NK-92 treated with Interleukin-12 subunit alpha and Interleukin-12 subunit beta, amount 100 ng/mL, for 24 hours (cell line): Measurements from ENCODE around the gene MESD.
"Not testable (repeated sequence)": the region's sequence is repeated elsewhere in the genome, so short reads cannot be mapped to it uniquely, and the experiment has no call there.

Source experiments
- DNase-seq: peaks from one replicate; lab custom pipeline; 2025; lab: John Stamatoyannopoulos, UW

MESD gene

DNA sequence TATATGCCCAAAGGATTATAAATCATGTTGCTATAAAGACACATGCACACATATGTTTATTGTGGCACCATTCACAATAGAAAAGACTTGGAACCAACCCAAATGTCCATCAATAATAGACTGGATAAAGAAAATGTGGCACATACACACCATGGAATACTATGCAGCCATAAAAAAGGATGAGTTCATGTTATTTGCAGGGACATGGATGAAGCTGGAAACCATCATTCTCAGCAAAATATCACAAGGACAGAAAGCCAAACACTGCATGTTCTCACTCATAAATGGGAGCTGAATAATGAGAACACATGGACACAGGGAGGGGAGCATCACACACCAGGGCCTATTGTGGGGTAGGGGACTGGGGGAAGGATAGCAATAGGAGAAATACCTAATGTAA is 24.2 kb downstream of the MESD start:
- not testable (repeated sequence) for DNase-seq

DNA sequence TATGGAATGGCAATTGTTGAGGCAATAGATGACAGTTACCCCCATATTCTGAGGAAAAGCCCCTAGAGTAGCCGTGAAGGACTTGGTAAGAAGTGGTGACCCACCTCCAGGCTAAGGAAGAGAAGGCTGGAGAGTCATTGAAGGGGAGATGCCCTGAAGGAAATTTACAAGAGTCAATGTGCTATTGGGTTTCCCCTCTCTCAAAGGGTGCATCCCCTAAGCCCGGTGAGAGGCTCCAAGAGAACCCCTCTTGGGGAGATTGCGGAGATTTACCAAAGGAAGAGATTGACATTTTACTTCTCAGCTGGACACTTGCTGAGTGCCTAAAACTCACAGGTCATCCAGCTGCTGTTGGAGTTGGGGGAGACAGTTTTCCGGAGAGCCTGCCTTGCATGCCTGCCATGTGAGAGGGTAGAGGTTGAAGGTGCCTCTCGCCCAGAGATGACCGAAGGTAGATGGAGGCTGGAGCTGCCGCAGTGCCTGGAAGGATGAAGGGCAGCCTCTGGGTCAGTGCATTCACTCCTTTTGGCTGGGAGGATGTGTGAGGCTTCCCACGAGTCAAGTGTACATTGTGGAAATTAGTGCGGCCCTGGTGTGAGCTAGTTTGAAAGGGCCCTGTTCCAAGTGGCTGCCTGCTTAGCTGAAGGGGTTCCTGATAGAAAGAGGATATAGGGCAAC is 30.7 kb downstream of the MESD start:
- no peak for DNase-seq

DNA sequence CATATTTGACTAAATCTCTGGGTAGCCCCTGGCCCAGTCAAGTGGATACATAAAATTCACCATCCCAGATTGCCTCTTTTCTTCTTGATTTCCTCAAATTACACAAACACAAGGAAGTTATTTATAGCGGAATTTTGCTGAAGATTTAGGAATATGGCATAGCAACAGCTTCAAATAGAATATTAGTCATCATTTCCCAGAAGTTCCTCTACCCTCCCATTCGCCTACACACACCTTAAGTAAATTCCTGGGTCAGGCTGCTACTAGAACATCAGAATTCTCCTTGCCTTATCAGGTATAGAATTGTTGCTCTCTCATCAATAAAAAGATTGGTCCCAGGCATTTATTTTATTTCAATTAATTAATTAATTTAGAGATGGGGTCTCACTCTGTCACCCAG is 31.6 kb downstream of the MESD start:
- no peak for DNase-seq

DNA sequence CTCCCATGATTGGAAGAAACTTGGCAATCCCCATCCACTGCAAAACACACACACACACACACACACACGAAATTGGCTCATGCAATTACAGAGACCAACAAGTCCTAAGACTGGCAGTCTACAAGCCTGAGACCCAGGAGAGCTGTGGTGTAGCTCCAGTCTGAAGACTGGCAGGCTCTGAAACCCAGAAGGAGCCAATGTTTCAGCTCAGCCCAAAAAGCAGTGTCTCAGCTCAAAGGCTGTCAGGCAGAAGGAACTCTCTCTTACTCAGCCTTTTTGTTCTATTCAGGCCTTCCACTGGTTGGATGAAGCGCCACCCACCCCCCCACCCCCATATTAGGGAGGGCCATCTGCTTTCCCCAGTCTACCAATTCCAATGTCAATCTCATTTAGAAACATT is 32.1 kb downstream of the MESD start:
- no peak for DNase-seq

DNA sequence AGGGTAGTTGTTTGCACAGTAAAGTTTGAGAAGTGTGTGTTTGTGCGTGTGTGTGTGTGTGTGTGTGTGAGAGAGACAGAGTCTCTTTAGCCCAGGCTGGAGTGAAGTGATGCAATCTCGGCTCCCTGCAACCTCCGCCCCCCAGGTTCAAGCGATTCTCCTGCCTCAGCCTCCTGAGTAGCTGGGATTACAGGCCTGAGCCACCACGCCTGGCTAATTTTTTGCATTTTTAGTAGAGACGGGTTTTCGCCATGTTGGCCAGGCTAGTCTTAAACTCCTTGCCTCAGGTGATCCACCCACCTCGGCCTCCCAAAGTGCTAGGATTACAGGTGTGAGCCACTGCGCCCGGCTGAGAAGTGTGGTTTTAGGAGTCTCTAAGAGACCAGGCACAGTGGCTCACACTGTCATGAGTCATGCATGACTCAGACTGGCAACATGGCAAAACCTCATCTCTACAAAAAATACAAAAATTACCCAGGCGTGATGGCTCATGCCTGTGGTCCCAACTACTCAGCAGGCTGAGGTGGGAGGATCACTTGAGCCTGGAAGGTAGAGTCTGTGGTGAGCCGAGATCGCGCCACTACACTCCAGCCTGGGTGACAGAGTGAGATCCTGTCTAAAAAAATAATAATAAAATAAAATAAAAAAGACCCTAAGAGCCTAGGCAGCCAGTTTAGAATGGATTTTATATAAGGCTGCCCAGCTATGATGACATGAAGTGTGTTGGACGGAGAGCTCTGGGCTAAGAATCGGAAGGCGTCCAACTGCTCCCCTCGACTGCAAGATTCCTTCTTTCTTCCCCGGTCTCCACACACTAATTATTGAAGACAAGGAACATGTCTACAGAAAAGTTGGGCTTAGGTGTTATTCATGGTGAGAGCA is 33.8 kb downstream of the MESD start:
- peak; percentile 79 for DNase-seq

DNA sequence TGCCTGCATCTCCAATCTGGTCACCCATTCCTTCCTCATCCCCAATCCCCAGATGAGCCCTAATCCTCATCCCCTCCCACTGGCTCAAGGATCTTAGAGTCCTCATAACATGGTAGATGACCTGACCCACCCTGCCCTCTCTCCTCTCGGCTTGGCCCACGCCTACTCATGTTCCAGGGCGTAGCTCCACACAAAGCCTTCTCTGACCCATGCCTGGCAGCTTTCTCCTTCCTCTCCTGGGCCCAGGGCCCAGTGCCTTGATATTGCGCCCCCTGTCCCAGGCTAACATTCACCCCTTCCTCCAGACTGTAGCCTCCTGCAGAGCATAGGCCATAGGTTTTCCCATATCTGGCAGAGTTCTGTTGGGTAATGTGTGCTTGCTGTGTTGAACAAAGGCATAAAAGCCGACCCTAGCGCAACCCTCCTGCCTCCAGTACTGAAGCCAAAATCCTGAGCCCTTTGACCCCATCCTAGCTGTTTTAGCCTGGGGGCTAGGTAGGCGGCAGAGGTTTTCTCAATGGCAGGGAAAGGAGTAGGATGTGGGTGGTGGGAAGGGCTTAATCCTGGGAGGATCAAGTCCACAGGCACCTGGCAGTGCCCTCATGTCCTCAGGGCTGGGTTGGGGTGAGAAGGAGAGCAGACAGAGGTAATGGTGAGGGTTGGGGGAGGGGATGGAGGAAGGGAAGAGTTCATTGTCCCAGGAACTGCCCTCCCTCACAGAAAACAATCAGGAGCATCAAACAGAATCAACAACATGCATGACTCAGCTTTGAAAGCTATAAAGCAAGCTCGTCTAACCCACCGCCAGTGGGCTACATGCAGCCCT is 35.5 kb downstream of the MESD start:
- DNase-seq = no peak

DNA sequence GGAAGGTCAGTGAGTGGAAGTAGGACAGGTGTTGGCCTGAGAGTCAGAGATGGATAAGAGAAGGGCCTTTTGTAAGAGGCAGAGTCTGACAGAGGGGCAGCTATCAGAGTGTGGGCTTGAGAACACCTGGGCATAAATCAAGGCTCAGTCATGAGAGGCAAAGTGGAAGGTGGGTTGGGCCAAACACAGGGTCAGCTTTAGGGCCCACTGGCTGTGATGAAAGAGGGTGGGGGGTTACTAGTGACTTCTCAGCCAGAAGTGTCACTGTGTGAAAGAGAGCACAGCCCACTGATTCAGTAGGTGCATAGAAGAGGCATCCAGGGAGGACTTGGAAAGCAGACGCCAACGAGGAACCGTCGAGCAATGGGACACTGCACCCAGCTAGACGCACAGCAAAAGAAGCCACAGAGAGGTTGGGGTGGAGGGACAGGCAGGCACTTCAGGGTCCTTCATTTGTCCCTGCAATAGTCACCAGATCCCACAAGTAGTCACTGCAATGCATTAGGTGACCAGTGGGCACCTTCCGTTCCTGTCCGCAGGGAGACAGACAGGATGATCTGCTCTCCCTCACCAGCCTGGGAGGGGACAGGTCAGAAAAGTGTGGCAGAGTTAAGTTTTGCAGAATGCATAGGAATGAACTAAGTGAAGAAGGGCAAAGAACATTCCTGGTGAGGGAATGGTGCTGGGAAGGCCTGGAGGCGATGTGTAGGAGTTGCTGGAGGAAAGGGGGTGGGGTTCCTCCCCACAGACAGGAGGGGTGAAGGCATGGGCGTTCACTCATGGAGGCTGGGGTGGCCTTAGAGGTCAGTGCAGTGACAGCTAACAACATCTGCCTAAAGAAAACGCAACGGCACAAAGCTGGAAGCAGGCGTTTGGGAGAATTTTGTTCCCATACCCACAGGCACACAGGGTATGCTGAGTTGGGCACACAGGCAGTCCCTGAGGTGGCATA is 36.3 kb downstream of the MESD start:
- DNase-seq = no peak

DNA sequence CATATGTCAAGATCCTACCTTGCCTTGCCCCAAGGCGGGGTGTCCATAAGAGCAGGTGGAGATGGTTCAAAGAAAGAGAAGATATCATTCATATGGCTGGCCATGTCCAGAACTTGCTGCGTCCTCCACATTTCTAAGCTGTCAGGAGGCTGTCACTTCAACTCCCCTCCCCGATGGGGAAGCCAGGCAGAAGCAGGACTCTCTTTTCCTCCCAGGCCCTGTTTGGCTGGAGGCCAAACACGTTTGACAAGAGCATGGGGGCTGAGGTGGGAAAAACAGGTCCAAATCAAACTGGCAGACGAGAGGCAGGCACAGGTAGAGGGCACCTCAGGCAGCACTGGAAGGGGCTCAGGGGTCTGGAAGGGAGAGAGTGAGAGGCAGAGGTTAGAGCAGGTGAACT is 37.7 kb downstream of the MESD start:
- no peak for DNase-seq

DNA sequence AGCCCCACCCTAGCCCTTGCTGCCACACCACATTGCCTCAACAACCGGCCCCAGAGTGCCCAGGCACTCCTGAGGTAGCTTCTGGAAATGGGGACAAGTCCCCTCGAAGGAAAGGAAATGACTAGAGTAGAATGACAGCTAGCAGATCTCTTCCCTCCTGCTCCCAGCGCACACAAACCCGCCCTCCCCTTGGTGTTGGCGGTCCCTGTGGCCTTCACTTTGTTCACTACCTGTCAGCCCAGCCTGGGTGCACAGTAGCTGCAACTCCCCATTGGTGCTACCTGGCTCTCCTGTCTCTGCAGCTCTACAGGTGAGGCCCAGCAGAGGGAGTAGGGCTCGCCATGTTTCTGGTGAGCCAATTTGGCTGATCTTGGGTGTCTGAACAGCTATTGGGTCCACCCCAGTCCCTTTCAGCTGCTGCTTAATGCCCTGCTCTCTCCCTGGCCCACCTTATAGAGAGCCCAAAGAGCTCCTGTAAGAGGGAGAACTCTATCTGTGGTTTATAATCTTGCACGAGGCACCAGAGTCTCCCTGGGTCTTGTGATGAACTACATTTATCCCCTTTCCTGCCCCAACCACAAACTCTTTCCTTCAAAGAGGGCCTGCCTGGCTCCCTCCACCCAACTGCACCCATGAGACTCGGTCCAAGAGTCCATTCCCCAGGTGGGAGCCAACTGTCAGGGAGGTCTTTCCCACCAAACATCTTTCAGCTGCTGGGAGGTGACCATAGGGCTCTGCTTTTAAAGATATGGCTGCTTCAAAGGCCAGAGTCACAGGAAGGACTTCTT is 39.1 kb downstream of the MESD start:
- no peak for DNase-seq

DNA sequence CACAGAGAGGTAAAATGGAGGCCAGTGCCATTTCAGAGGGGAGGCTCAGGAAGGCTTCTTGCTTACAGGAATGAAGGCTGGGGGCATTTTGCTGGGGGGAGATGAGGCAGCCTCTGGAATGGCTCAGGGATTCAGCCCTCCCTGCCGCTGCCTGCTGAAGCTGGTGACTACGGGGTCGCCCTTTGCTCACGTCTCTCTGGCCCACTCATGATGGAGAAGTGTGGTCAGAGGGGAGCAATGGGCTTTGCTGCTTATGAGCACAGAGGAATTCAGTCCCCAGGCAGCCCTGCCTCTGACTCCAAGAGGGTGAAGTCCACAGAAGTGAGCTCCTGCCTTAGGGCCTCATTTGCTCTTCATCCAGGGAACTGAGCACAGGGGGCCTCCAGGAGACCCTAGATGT is 39.9 kb downstream of the MESD start:
- no peak for DNase-seq

DNA sequence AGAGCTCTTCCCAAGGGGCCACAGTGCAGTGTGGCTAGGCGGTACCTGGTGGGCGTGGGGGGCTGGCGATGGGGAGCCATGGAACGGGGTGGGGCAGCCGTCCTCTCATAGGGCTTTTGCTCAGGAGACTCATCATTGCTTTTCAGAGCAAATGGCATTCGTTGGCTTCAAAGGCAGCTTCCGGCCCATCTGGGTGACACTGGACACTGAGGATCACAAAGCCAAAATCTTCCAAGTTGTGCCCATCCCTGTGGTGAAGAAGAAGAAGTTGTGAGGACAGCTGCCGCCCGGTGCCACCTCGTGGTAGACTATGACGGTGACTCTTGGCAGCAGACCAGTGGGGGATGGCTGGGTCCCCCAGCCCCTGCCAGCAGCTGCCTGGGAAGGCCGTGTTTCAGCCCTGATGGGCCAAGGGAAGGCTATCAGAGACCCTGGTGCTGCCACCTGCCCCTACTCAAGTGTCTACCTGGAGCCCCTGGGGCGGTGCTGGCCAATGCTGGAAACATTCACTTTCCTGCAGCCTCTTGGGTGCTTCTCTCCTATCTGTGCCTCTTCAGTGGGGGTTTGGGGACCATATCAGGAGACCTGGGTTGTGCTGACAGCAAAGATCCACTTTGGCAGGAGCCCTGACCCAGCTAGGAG is 40.8 kb downstream of the MESD start:
- DNase-seq = no peak

DNA sequence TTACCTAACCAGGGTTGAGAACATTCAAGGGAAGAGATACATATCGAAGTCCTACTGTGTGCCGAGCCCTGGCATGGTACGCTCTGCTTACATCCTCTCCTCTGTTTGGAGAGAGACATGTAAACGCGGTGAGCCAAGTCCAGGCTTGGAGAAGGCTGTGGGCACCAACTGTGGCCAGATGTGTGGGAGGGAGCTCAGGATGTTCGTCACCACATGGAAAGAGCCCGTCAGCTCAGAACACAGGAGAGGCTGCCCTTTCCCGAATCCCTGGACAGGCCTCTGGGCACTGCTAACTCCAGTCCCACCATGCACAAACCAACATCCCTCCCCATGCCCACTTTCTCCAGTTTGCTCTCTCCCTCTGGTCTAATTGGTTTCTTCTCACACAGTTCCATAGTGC is 43.0 kb downstream of the MESD start:
- no peak for DNase-seq

DNA sequence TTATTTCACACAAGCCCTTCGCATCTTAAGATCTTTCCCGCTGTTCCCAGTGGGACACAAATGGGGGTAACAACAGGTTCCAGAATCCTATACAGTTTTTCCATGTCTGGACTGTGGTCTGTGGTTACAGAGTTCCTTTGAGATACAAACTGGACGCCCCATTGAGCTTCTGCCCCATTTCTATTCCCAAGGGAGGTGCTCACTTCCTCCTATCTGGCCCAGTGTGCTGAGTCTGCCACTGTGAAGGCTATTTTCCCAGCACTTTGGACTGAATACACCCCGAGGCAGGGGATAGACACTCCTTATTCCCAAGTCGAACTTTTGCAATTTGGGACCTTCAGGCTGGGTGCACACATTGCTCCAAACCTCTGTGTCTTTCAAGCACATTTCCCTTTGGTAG is 44.0 kb downstream of the MESD start:
- DNase-seq = no peak

DNA sequence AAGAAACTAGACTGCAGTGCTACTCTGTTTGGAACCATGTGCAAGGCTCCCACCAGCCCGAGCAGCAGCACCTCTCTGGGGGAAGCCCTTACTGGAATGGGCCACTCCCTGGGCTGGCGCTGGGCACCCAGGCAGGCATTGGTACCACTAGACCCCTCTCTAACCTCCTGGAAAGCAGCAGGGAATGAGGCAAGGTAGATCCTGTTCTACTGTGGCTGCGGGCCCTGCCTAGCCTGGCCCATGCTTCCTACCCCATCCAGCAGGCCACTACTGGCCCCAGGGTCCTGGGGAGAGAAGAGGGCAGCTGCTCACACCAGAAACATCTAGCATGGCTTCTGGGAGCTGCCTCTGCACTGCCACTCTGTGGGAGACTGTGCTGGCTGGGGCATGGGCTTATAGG is 44.8 kb downstream of the MESD start:
- DNase-seq = no peak

DNA sequence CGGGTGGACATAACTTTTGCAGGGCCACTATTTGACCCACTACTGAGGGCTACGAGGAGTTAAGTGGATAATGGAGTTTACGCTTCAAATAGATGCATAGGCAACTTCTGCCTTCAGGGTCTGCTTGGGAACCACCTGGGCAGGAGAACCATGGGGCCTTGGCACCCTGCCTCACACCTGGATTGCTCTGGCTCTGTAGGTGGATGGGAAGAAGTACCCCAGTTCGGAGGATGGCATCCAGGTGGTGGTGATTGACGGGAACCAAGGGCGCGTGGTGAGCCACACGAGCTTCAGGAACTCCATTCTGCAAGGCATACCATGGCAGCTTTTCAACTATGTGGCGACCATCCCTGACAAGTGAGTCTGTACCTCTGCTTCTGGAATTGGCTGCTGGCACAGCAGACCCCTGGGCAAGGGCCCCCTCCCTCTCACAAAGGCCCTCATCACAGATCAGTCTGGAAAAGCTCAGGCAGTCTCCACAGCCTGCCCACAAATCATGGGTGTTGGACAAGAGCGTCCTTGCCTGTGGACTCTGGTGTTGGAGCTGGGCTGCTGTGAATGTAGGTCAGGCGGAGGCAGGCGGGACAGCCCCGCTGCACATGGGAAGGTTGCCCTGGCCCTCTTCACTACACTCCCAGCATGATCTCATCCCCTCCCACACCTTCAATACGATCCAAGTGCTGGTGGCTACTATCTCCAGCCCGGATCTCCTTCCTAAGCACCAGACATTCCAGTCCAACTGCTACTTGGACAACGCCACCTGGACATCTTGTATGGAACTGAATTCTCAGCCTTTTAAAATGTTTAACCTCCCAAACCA is 46.7 kb downstream of the MESD start:
- DNase-seq = no peak

DNA sequence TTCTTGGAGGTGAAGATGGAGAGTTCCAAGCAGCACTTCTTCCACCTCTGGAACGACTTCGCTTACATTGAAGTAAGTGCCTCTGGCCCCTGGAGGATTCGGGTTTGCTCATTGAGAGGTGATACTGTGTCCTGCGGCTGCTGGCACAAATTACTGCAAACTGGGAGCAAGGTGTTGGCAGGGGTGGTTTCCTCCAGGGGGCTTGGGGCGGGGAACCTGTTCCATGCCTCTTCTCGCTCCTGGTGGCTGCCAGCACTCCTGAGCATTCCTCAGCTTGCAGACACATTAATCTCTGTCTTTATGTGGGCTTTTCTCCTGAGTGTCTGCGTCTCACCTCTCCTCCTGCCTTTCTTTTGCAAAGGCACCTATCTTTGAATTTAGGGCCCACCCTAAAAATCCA is 47.4 kb downstream of the MESD start:
- no peak for DNase-seq

DNA sequence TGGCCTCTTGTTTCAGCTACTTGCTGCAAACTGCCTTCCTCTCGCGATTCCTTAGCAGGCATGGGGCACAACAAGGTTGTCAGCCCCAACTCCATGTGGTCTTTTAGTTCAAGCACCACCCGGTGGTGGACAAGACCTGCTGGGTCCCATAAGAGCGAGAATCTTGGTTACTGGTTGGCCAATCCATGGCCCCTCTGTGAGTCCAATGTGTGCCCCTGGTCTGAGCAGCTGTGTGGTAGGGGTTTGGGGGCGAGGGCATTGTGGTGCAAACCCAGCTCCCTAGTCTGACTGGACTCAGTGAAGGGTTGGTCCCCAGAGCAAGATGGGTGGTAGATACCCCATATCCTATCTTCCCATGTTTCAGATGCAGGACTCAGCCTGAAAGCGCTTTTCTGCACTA is 48.8 kb downstream of the MESD start:
- DNase-seq = no peak

DNA sequence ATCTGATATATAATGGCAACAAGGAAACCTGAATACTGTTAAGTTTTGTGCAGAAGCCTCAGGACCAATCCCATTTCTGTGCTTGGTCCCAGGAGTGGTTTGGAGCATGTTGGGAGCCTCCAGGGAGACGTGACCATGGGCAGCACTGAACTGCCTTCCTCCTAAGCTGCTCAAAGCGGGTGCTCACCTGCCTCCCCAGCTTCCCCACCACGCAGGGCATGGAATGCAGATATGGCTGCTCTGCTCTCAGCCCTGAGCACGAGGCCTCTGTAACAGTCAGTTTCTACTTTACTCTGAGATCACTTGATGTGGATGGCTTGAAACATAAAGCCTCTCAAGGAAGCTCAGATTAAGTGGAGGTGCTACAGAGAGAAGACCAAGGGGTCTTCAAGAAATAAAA is 49.3 kb downstream of the MESD start:
- no peak for DNase-seq

DNA sequence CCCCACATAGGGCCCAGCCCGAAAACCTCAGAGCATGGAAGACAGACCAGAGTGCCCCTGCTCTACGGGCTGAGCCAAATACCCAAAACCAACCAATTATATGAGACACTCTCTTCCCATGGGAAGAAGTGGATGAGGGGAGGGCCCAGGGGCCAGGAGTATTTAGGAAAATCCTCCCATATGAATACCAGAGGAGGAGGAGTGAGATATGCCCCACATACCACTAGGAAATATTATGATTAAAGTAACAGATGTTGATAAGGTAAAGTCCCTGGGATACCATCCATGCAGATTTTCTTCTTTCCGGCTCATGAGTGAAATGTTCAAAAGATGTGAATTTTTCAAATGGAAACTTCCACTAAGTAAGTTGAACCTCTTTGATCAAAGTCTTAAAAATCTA is 50.4 kb downstream of the MESD start:
- no peak for DNase-seq
